ENCODE results near the gene ZNF536. TPM values are rescaled to one million over a fixed set of nuclear protein-coding genes. Genes with fewer than 3 reads are reported as not detected.
"Not testable (repeated sequence)": the region's sequence is repeated elsewhere in the genome, so short reads cannot be mapped to it uniquely, and the experiment has no call there.

Gene ZNF536
- polyA plus RNA-seq, 1 donor (not counting 4 experiments of a cell fraction or from before 2014, with no cell fraction given): not detected

DNA sequence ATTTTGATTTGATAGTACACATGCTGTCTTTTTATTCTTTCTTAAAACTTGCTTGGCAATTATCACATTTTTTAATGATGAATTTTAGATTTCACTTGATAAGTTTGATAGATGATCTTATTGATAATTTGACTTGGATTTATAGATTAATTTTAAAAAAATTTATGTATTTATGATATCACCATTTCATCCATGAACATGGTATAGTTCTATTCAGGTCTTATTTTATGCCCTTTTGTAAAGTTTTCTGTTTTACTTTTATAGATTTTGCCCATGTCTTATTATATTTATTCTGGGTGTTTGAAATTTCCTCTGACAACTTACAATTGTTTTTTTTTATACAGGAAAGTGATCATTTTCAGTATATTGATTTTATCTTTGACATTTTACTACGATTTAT, 39.5 kb downstream of the ZNF536 start:
- H3K4me3 ChIP-seq (ENCODE audit: control insufficient read depth in 2 of 3, extremely low read depth in 1 of 3, insufficient read depth in 2 of 3, low read depth in 1 of 3, low read length in 3 of 3): no peak overlapping the region
- TF ChIP-seq EZH2 (IDR thresholded peaks at IDR 0.05; ENCODE audit: low read length): no peak
- TF ChIP-seq, protein P1, sequence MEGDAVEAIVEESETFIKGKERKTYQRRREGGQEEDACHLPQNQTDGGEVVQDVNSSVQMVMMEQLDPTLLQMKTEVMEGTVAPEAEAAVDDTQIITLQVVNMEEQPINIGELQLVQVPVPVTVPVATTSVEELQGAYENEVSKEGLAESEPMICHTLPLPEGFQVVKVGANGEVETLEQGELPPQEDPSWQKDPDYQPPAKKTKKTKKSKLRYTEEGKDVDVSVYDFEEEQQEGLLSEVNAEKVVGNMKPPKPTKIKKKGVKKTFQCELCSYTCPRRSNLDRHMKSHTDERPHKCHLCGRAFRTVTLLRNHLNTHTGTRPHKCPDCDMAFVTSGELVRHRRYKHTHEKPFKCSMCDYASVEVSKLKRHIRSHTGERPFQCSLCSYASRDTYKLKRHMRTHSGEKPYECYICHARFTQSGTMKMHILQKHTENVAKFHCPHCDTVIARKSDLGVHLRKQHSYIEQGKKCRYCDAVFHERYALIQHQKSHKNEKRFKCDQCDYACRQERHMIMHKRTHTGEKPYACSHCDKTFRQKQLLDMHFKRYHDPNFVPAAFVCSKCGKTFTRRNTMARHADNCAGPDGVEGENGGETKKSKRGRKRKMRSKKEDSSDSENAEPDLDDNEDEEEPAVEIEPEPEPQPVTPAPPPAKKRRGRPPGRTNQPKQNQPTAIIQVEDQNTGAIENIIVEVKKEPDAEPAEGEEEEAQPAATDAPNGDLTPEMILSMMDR (optimal IDR thresholded peaks at IDR 0.05 in 1 of 3, IDR thresholded peaks at IDR 0.05 in 1 of 3, conservative IDR thresholded peaks at IDR 0.05 in 1 of 3; ENCODE audit: extremely low read depth in 1 of 3, insufficient read depth in 2 of 3, low read length in 3 of 3): no peak
- dilution Hi-C loops (cut with MboI; ENCODE audit: extremely low pct_ligation_motif_present, low sequenced_read_pairs): no loop called here

DNA sequence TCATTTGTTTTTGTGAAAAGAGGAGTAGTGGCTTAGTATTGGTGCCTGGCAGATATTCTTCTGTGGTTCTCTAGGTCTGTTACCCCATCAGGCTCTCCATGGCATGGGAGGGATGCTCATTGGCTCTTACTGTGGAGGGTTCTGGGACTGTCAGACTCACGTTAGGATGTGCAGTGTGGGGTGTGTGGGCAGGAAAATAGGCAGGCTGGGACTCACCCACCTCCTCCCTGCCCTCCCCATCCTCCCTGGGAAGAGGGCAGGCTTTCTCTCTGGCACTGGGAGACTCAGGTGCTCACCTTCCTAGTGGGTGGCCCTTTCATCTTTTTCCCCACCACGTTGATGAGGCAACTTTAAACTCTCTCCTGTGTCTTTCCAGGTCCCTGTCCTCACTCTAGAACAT, 44.2 kb downstream of the ZNF536 start:
- Histone ChIP-seq H3K9ac (ENCODE audit: control insufficient read depth, extremely low read depth, insufficient read depth, low read length) (no peak overlapping the region), H3K9me1 (ENCODE audit: control insufficient read depth, extremely low read depth, insufficient read depth, low read length) (no peaks in the 10 kb centered on the region), H3K4me2 (ENCODE audit: control insufficient read depth, extremely low read depth, insufficient read depth, low read depth, low read length) (no peak overlapping the region), H3K36me3 (ENCODE audit: control insufficient read depth in 2 of 2, extremely low read depth in 1 of 2, insufficient read depth in 2 of 2, low read length in 2 of 2) (no peaks in the 10 kb centered on the region), H3K4me3 (ENCODE audit: control insufficient read depth in 2 of 3, extremely low read depth in 1 of 3, insufficient read depth in 2 of 3, low read depth in 1 of 3, low read length in 3 of 3) (no peak overlapping the region), H3K27me3 (ENCODE audit: control insufficient read depth, extremely low read depth, insufficient read depth, low read length) (no peaks in the 10 kb centered on the region), H3K27ac (ENCODE audit: control insufficient read depth, insufficient read depth, low read length) (no peak overlapping the region), H4K20me1 (ENCODE audit: control insufficient read depth, extremely low read depth, insufficient read depth, low read length) (no peaks in the 10 kb centered on the region), H3K4me1 (ENCODE audit: control insufficient read depth, extremely low read depth, insufficient read depth, low read length) (no peaks in the 10 kb centered on the region), H2AFZ (ENCODE audit: control insufficient read depth, low read length) (no peak overlapping the region), H3K9me3 (ENCODE audit: control insufficient read depth, low read depth, low read length) (peaks cover 2% of the 10 kb centered on the region), H3K79me2 (ENCODE audit: control insufficient read depth, insufficient read depth, low read length) (no peaks in the 10 kb centered on the region)
- dilution Hi-C loops (cut with MboI; ENCODE audit: extremely low pct_ligation_motif_present, low sequenced_read_pairs): no loop called here
- TF ChIP-seq, protein P1 (optimal IDR thresholded peaks at IDR 0.05 in 1 of 3, IDR thresholded peaks at IDR 0.05 in 1 of 3, conservative IDR thresholded peaks at IDR 0.05 in 1 of 3; ENCODE audit: extremely low read depth in 1 of 3, insufficient read depth in 2 of 3, low read length in 3 of 3): no peak
- no peak for TF ChIP-seq EZH2 (IDR thresholded peaks at IDR 0.05; ENCODE audit: low read length)
- FAIRE-seq (no peak), DNase-seq (ENCODE audit: low read depth, low spot score) (no peak)

More for the DNA sequence above, 39.5 kb downstream of the ZNF536 start:
- H3K9me3 ChIP-seq (ENCODE audit: control insufficient read depth, low read depth, low read length): peaks cover 1% of the 10 kb centered on the region
- DNase-seq (ENCODE audit: low read depth, low spot score) (no peak), FAIRE-seq (no peak)
- H3K36me3 ChIP-seq (ENCODE audit: control insufficient read depth in 2 of 2, extremely low read depth in 1 of 2, insufficient read depth in 2 of 2, low read length in 2 of 2): no peaks in the 10 kb centered on the region
- H3K4me1 ChIP-seq (ENCODE audit: control insufficient read depth, extremely low read depth, insufficient read depth, low read length): no peaks in the 10 kb centered on the region
- H4K20me1 ChIP-seq (ENCODE audit: control insufficient read depth, extremely low read depth, insufficient read depth, low read length): no peaks in the 10 kb centered on the region
- no peak overlapping the region for H3K9ac ChIP-seq (ENCODE audit: control insufficient read depth, extremely low read depth, insufficient read depth, low read length)
- H3K4me2 ChIP-seq (ENCODE audit: control insufficient read depth, extremely low read depth, insufficient read depth, low read depth, low read length): no peak overlapping the region
- H3K27ac ChIP-seq (ENCODE audit: control insufficient read depth, insufficient read depth, low read length): no peak overlapping the region
- H3K9me1 ChIP-seq (ENCODE audit: control insufficient read depth, extremely low read depth, insufficient read depth, low read length): no peaks in the 10 kb centered on the region
- H2AFZ ChIP-seq (ENCODE audit: control insufficient read depth, low read length): no peak overlapping the region
- no peaks in the 10 kb centered on the region for H3K79me2 ChIP-seq (ENCODE audit: control insufficient read depth, insufficient read depth, low read length)
- H3K27me3 ChIP-seq (ENCODE audit: control insufficient read depth, extremely low read depth, insufficient read depth, low read length): no peaks in the 10 kb centered on the region

DNA sequence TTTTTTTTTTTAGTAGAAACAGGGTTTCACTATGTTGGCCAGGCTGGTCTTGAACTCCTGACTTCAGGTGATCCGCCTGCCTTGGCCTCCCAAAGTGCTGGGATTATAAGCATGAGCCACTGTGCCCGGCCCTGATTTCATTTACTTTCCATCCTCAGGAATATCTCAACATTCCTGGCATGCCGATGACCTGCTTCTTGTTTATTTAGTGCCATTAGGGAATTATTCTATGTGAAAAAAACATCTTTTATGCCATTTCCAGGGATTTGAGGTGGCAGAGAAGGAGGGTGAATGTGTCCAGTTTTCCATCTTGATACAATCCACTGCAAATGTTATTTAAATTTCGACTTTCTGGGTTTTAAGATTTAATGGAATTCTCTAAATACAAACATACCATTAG, 45.0 kb downstream of the ZNF536 start:
- H3K9me1 ChIP-seq (ENCODE audit: control insufficient read depth, extremely low read depth, insufficient read depth, low read length); H2AFZ ChIP-seq (ENCODE audit: control insufficient read depth, low read length); H3K4me3 ChIP-seq (ENCODE audit: control insufficient read depth in 2 of 3, extremely low read depth in 1 of 3, insufficient read depth in 2 of 3, low read depth in 1 of 3, low read length in 3 of 3); H3K27me3 ChIP-seq (ENCODE audit: control insufficient read depth, extremely low read depth, insufficient read depth, low read length); H3K9me3 ChIP-seq (ENCODE audit: control insufficient read depth, low read depth, low read length); H3K4me2 ChIP-seq (ENCODE audit: control insufficient read depth, extremely low read depth, insufficient read depth, low read depth, low read length); H3K9ac ChIP-seq (ENCODE audit: control insufficient read depth, extremely low read depth, insufficient read depth, low read length); DNase-seq (ENCODE audit: low read depth, low spot score); H4K20me1 ChIP-seq (ENCODE audit: control insufficient read depth, extremely low read depth, insufficient read depth, low read length); H3K4me1 ChIP-seq (ENCODE audit: control insufficient read depth, extremely low read depth, insufficient read depth, low read length); H3K79me2 ChIP-seq (ENCODE audit: control insufficient read depth, insufficient read depth, low read length); FAIRE-seq; H3K27ac ChIP-seq (ENCODE audit: control insufficient read depth, insufficient read depth, low read length); dilution Hi-C loops (cut with MboI; ENCODE audit: extremely low pct_ligation_motif_present, low sequenced_read_pairs); H3K36me3 ChIP-seq (ENCODE audit: control insufficient read depth in 2 of 2, extremely low read depth in 1 of 2, insufficient read depth in 2 of 2, low read length in 2 of 2): not testable (repeated sequence)

Measured in keratinocyte (primary cell).